Colonic mucosa (tissue), 4 donors: ENCODE data around the gene GUCA2B. TPM values are rescaled to one million over a fixed set of nuclear protein-coding genes. Genes with fewer than 3 reads are reported as not detected.

Experiments used
- DNase-seq: peaks from one replicate; pipeline ENCODE4 v3.0.0-alpha.2; 2020
- H3K27ac ChIP-seq: fragments of 200-600 bp; one replicate; pipeline ENCODE4 v1.8.0; 2021
- H3K27me3 ChIP-seq: fragments of 200-600 bp; one replicate; pipeline ENCODE4 v1.8.0; 2021
- H3K36me3 ChIP-seq: fragments of 200-600 bp; one replicate; pipeline ENCODE4 v1.8.0; 2021
- H3K4me1 ChIP-seq: fragments of 200-600 bp; one replicate; pipeline ENCODE4 v1.8.0; 2021; ENCODE audit warnings: mild to moderate bottlenecking
- H3K4me3 ChIP-seq: fragments of 200-600 bp; one replicate; pipeline ENCODE4 v1.8.0; 2021
- H3K9ac ChIP-seq, 2 donors: one replicate each; pipeline ENCODE4 v1.7.0; 2013; ENCODE audit warnings: control low read depth in 2 of 2, low read depth in 2 of 2, low read length in 2 of 2
- H3K9me3 ChIP-seq: fragments of 200-600 bp; one replicate; pipeline ENCODE4 v1.8.0; 2021
- intact Hi-C: fragments of 100-400 bp; cut with DNase I; formaldehyde crosslinking; loops from one replicate; pipeline ENCODE4 v1.14.1; 2022
- total RNA-seq, 2 donors: library from RNA; stranded (reverse); fragmentation: NEBNext Ultra II Directional in 1 of 2; extraction: Animal tissue kit (Norgen Biotek cat#: 25700) in 1 of 2; gene quantifications; one replicate each; pipeline ENCODE4 v1.2.1, GENCODE V29; 2021
- TF ChIP-seq, protein P1 (sequence below): fragments of 200-600 bp; IDR thresholded peaks from one replicate; pipeline ENCODE4 v1.8.0; 2022; ENCODE audit warnings: antibody characterized with exemption, mild to moderate bottlenecking
- donor health status: healthy.
- donor health status: DM: no; HTN: no; CAD: no.
- donor health status: DM: no; HTN: no; CAD: no.

The GUCA2B gene
- total RNA-seq, 2 donors from 2014 or later, result 27.7 to 44.5 TPM

DNA sequence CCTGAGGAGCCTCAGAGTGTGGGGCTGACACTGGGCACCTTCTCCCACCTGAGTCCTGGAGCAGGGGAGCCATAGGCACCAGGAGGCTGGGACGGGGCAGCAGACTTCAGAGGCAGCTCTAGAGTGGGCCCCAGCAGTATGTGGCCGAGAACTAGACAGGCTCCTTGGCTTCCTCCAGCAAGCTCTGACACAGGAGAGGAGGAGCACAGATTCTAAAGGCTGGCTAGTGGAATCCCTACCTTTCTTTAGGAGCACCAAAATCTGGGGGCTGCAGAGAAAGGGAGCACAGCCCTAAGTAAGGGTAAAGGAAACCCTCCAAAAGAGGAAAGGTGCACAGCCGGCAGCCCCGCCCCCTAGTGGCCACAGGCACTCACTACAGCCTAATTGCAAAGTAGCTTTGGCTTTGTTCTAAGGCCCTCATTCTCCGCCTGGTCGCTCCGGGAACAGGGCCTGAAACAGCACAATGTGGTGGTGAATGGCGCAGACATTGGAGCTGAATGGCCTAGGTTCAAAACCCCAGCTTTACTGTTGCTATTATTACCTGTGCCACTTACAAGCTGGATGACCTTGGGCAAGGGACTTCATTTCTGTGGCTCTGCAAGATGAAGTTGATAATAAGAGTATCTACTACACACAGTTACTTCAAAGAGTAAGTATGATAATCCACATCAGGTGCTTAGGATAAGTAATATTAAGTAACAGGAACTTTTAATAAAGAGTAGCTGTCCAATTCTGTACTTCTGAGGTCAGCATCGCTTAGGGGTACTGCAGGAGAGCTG is 20.1 kb downstream of the GUCA2B start:
- Histone ChIP-seq H3K9ac (peak overlapping the region; percentile 38 to 46), H3K9me3 (no peaks in the 10 kb centered on the region), H3K4me1 (peaks cover 15% of the 10 kb centered on the region), H3K27me3 (no peaks in the 10 kb centered on the region), H3K27ac (peak overlapping the region; percentile 64), H3K36me3 (no peaks in the 10 kb centered on the region), H3K4me3 (no peak overlapping the region)
- TF ChIP-seq, protein P1, sequence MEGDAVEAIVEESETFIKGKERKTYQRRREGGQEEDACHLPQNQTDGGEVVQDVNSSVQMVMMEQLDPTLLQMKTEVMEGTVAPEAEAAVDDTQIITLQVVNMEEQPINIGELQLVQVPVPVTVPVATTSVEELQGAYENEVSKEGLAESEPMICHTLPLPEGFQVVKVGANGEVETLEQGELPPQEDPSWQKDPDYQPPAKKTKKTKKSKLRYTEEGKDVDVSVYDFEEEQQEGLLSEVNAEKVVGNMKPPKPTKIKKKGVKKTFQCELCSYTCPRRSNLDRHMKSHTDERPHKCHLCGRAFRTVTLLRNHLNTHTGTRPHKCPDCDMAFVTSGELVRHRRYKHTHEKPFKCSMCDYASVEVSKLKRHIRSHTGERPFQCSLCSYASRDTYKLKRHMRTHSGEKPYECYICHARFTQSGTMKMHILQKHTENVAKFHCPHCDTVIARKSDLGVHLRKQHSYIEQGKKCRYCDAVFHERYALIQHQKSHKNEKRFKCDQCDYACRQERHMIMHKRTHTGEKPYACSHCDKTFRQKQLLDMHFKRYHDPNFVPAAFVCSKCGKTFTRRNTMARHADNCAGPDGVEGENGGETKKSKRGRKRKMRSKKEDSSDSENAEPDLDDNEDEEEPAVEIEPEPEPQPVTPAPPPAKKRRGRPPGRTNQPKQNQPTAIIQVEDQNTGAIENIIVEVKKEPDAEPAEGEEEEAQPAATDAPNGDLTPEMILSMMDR, result peak; percentile 95
- DNase-seq, result peak; percentile 69
- intact Hi-C loops, result no loop called here

DNA sequence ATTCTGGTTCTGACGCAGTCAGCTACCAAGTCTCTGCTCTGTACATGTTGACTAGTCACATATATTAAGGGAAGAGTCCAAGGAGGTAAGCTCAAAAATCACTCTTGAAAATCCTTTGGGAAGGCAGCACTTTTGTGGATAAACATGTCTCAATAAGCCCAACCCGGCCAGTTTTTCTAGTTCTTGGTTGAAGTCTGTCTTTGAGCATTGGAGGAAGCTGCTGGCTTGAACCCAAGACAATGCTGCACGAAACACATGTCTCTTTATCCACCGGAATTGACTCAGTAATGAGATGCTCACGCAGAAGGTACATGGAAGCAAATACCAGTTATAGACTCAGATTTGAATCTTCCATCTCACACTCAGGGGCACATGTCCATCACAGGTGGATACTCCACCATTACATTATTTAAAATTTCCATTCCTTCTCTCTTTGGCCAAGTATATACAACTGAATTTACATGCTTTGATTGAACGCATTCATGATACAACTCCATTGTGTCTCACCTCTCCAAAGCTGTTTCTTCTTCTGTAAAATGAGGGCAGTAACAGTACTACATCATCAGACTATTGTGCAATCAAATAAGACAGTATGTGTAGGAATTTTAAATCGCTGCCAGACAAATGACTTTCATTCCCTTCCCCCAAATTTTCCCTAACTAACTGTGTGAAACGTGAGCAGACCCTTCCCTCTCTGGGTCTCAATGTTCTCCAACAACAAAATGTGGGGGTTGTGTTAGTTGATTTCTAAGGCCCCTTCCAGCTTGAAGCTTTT is 20.9 kb downstream of the GUCA2B start:
- DNase-seq, result no peak
- Histone ChIP-seq H3K27ac (no peak overlapping the region), H3K4me3 (no peak overlapping the region), H3K9me3 (no peaks in the 10 kb centered on the region), H3K4me1 (peaks cover 15% of the 10 kb centered on the region), H3K9ac (no peak overlapping the region), H3K27me3 (no peaks in the 10 kb centered on the region), H3K36me3 (no peaks in the 10 kb centered on the region)
- intact Hi-C loops, result no loop called here
- TF ChIP-seq, protein P1, result no peak

DNA sequence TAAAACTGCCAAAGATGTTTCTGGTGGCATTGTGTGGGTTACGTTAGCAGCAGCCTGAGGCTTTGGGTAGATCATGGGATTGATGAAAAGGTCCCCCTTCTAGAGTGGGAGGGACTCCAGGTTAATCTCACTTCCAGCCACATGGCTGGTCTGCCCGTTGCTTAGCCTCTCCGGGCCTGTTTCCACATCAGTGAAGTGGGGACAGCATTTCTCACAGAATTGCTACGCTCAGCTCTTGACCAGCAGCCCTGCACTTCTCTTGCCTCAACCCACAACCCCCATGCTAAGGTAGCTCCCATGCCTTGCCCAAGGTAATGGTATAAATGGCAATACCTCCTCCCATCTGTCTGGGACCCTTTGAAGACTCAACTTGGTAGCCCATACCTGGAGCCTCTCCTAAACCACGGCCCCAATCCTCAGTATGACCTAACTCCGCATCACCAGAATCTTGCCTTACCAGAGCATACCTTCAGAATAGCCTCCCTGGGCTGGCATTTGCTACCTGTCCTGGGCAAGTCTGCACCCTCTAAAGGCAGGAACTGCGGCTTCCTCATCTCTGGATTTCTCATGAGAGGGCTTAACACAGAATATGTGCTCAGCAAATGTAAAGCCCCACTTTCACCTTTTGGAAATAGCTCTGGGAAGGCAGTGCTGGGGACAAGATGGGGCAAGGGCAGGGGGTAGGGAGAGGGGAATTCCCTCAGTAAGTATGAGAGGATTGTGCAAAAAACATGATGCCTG is 22.3 kb downstream of the GUCA2B start:
- Histone ChIP-seq H3K4me3 (no peak overlapping the region), H3K4me1 (peaks cover 15% of the 10 kb centered on the region), H3K9ac (no peak overlapping the region), H3K36me3 (no peaks in the 10 kb centered on the region), H3K9me3 (no peaks in the 10 kb centered on the region), H3K27me3 (no peaks in the 10 kb centered on the region), H3K27ac (no peak overlapping the region)
- TF ChIP-seq, protein P1, result no peak
- intact Hi-C loops, result no loop called here
- no peak for DNase-seq

DNA sequence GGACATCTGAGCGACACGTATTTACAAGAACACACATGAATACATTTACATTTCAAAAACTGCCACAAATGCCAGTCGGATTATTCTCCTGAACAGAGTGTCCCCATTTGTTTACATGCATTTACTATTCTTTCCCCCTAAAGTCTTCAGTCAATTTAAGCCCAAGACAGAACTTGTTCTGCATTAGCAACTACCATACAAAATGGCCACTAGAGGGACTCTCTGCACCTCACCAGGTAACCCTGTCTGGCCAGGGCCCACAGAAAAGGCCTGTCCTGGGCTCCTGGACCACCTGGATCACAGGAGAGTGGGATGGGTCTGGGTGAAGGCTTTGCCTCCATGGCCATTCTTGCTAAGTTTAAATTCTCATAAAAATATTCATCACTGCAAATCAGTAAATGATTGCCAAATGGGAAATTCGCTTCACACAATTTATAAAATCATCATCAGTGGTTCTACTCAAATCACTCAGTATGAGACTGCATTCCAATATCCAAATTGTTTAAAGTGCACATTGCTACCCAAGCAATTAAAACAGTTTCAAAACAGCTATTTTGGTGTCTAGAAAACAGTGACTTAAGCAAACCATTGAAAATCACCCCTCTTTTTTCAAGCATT is 23.8 kb downstream of the GUCA2B start:
- TF ChIP-seq, protein P1, result peak; percentile 66
- no peaks in the 10 kb centered on the region for H3K27me3 ChIP-seq
- no peak overlapping the region for H3K27ac ChIP-seq
- no peak overlapping the region for H3K9ac ChIP-seq
- H3K4me1 ChIP-seq, result peaks cover 8% of the 10 kb centered on the region
- H3K36me3 ChIP-seq, result no peaks in the 10 kb centered on the region
- no peak overlapping the region for H3K4me3 ChIP-seq
- no peaks in the 10 kb centered on the region for H3K9me3 ChIP-seq
- no peak for DNase-seq
- intact Hi-C loops, result no loop called here

DNA sequence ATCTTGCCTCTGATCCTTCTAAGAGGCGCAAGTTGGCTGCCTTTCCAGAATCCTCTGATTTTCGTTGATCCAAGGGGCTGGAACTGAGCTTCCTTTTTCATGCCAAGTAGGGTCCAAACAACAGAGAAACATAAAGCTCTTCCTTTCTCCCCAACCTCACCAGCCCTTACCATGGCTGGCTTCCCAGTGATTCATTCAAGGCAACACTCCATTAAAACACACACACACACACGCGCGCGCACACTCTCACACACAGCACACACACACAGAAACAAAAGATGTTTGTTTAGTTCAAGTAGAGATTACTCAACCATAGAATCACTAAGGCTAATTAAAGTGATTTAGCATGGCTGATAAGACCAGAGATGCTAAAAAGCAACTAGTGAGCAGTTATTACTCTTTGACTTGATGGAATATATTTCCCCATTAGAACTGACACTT is 24.4 kb downstream of the GUCA2B start:
- DNase-seq, result peak; percentile 53
- no peaks in the 10 kb centered on the region for H3K36me3 ChIP-seq
- no peak overlapping the region for H3K4me3 ChIP-seq
- intact Hi-C loops, result no loop called here
- H3K9ac ChIP-seq, result no peak overlapping the region
- H3K27ac ChIP-seq, result no peak overlapping the region
- H3K27me3 ChIP-seq, result no peaks in the 10 kb centered on the region
- H3K9me3 ChIP-seq, result no peaks in the 10 kb centered on the region
- peaks cover 6% of the 10 kb centered on the region for H3K4me1 ChIP-seq
- TF ChIP-seq, protein P1, result no peak
